Ishikawa (cell line): Measurements from ENCODE around the gene DCLK1.

Experiments
- CEBPB ChIP-seq: IDR thresholded peaks from 2 replicates; pipeline ENCODE4 v1.6.1; 2012
- CREB1 ChIP-seq: IDR thresholded peaks from 2 replicates; pipeline ENCODE4 v1.6.1; 2012; ENCODE audit warnings: low read depth
- EGR1 ChIP-seq: IDR thresholded peaks from 2 replicates; pipeline ENCODE4 v1.6.1; 2012
- EP300 ChIP-seq: IDR thresholded peaks from 2 replicates; pipeline ENCODE4 v1.6.1; 2012; ENCODE audit warnings: borderline replicate concordance
- FOXM1 ChIP-seq: IDR thresholded peaks from 2 replicates; pipeline ENCODE4 v1.6.1; 2012; ENCODE audit warnings: low read depth, borderline replicate concordance
- NFIC ChIP-seq: IDR thresholded peaks from 2 replicates; pipeline ENCODE4 v1.6.1; 2012
- RAD21 ChIP-seq: IDR thresholded peaks from 2 replicates; pipeline ENCODE4 v1.6.1; 2012; ENCODE audit warnings: low read depth
- REST ChIP-seq: IDR thresholded peaks from 2 replicates; pipeline ENCODE4 v1.6.1; 2012; ENCODE audit warnings: low read depth, mild to moderate bottlenecking
- TAF1 ChIP-seq: IDR thresholded peaks from 2 replicates; pipeline ENCODE4 v1.6.1; 2012; ENCODE audit warnings: low read depth, mild to moderate bottlenecking
- TCF12 ChIP-seq: IDR thresholded peaks from 2 replicates; pipeline ENCODE4 v1.6.1; 2012; ENCODE audit warnings: low read depth
- TEAD4 ChIP-seq: IDR thresholded peaks from 2 replicates; pipeline ENCODE4 v1.6.1; 2012
- USF1 ChIP-seq: IDR thresholded peaks from 2 replicates; pipeline ENCODE4 v1.6.1; 2012
- YY1 ChIP-seq: IDR thresholded peaks from 2 replicates; pipeline ENCODE4 v1.6.1; 2012; ENCODE audit warnings: low read depth
- ZBTB7A ChIP-seq: IDR thresholded peaks from 2 replicates; pipeline ENCODE4 v1.6.1; 2012; ENCODE audit warnings: low read depth
- TF ChIP-seq, protein P1 (sequence below): IDR thresholded peaks from 2 replicates; pipeline ENCODE4 v1.6.1; 2012

DCLK1 gene

DNA sequence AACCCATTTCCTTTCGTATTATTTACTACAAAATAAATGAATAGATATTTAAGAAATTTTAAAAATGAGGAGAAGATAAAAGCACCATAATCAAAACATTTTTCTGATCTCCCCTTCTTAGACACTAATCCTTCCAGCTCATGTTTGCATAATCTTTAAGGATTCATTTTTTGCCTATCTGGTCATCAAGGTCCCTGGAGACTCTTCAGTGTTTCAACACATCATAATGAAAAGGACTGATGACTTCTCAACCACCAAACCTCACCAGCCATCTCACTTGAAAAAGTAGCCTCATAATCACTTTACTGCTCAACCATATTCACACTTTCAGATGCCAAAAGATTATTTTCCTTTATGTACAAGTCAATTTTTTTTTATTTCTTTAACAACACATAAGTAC, 80.1 kb downstream of the DCLK1 start:
- no peak for TF ChIP-seq EGR1
- no peak for TF ChIP-seq RAD21
- TF ChIP-seq, protein P1, sequence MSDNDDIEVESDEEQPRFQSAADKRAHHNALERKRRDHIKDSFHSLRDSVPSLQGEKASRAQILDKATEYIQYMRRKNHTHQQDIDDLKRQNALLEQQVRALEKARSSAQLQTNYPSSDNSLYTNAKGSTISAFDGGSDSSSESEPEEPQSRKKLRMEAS: no peak
- no peak for TF ChIP-seq FOXM1
- TF ChIP-seq TCF12: no peak
- no peak for TF ChIP-seq TAF1
- TF ChIP-seq NFIC: no peak
- TF ChIP-seq YY1: no peak
- TF ChIP-seq EP300: no peak
- TF ChIP-seq ZBTB7A: no peak
- TF ChIP-seq CREB1: no peak
- TF ChIP-seq CEBPB: no peak
- TF ChIP-seq REST: no peak

DNA sequence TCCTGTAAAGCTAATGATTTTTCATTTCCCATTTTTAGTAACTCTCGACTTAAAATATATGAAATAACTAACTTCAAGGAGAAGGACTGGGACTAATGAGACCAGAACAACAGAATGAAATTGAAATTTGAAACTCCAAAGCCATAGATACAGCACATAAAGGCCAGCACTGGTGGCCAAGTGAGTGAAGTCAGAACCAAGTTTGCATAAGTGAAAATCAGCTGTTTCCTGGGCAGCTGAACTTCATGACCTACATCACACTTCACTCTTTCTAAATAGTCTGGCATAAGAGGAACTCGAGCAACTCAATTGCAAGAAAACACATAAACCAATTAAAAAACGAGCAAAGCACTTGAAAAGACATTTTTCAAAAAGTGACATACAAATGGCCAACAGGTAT, 84.5 kb downstream of the DCLK1 start:
- no peak for TF ChIP-seq CEBPB
- TF ChIP-seq FOXM1: no peak
- TF ChIP-seq USF1: no peak
- no peak for TF ChIP-seq EGR1
- TF ChIP-seq YY1: no peak
- no peak for TF ChIP-seq TCF12
- TF ChIP-seq RAD21: no peak
- TF ChIP-seq TAF1: no peak
- TF ChIP-seq, protein P1: no peak
- TF ChIP-seq ZBTB7A: no peak
- TF ChIP-seq CREB1: no peak
- TF ChIP-seq EP300: no peak
- no peak for TF ChIP-seq REST
- no peak for TF ChIP-seq TEAD4
- TF ChIP-seq NFIC: no peak

GRCh38 chr13:36038785-36039555, 92.2 kb downstream of the DCLK1 start:
- TF ChIP-seq NFIC (no peak), TCF12 (no peak), FOXM1 (no peak), YY1 (no peak)
- TF ChIP-seq, protein P1: no peak

DNA sequence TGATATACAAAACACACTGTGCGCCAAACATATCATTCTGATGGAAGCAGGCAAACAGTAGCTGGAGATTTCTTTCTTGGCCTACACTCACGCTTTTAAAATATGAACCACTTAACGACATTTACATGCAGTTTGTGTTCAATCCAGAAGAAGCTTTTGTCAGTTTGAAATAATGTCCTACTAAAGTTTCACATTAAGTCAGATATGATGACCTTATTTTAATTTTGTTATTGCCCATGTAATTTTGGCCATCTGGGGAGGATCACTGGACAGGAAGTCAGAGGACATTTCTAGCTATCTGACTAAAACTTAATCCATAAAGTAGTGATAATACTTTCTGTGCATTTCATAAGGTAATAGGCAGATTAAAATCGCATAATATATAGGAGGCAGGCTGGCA, 98.1 kb downstream of the DCLK1 start:
- TF ChIP-seq USF1: no peak
- TF ChIP-seq FOXM1: no peak
- TF ChIP-seq, protein P1: no peak
- TF ChIP-seq NFIC: no peak
- TF ChIP-seq CREB1: no peak
- no peak for TF ChIP-seq REST
